Nucleus accumbens (tissue), 56 donors: ENCODE data around the gene SEMA6A.

Experiments used
- DNase-seq, 56 donors: peaks; one replicate each; lab custom pipeline; 2025; lab: John Stamatoyannopoulos, UW

SEMA6A gene

DNA sequence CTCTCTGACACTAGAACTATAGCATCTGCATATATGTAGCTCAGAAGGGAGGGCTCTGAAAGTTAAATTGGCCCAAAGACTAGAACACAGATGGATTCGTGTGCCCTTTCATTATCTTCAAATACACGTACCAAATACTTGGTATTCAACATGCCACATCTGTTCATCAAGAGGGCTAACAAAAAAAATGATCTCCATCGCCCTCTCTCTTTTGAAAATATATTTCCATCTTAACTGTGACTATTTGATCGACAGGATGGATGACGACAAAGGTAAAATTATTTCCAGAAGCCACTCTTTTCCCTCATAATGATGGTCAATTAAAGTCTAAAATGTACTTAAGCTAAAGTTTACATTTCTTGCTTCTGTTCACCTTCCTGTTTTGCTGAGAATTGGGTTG is 77.0 kb downstream of the SEMA6A start:
- no peak for DNase-seq

DNA sequence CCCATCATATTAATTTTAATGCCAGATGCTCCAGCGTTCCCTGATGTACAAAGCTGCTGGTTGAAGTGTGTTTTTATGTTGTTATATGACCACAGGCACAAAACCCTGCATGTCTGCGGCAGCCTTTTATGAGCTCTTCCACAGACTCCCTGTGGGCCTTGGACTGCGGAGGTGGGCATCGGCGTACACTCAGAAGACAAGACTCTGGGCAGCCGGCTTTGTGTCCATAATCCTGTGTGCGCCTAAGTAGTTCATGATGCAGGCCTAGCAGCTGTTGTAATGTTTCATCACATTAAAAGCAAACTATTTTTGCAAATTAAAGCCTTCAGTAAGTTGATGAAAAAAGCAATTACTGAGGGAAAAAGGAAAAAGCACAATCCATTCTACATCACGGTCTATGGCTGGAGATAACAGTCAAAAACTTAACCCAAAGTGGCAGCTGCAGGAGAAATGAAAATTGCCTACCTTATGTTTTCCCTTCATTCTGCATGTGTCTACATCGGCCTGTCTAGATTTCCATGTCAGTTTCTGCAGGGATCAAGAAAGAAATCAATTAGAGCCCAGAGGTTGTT is 78.8 kb downstream of the SEMA6A start:
- DNase-seq: no peak

DNA sequence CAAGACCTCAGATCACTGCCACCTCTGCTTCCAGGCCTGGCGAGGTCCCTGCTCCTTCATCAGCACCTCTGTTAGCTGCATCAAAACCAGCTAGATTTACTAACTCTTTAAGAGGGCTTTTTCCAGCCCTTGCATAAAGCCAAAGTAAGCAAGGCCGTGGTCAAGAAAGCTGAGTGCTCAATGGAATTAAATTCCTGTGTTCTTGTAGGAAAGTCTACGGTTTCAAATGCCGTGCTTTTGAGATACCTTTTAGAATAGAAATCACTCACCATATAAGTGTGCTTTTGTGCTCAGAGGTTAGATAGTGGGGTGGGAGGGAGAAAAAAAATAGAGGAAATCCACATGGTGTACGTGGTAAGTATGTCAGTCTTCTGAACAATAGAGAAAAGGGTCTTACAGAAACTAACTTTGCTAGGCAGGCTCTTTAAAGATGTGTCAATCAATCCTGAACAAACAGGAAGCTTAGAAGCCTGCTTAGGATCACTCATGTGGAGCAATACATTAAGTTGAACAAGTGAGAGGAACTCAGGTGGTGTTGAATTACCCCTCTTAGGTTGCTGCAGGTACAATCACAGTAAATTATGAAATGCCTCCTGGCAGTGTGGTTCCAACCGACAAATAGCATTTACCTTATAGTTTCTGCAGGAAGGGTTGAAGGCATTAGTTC is 79.7 kb downstream of the SEMA6A start:
- DNase-seq: no peak

DNA sequence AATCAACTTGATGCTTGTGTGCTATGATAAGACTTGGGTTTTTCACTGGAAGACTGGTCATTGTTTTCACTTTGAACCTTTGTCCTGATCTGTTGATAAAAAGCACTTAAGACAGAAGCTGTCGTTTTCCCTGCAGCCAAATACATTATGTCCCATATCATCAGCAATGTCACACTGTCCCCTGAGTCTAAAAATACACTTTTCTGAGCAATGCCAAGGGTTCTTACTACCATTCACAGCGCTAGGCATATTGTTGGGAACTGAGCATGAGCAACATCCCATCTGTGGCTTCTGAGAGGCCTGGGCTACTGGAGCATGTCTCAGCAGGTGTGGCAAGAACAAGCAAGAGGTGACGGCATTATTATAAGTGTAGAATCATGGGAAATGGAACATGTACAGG is 81.8 kb downstream of the SEMA6A start:
- DNase-seq: no peak

DNA sequence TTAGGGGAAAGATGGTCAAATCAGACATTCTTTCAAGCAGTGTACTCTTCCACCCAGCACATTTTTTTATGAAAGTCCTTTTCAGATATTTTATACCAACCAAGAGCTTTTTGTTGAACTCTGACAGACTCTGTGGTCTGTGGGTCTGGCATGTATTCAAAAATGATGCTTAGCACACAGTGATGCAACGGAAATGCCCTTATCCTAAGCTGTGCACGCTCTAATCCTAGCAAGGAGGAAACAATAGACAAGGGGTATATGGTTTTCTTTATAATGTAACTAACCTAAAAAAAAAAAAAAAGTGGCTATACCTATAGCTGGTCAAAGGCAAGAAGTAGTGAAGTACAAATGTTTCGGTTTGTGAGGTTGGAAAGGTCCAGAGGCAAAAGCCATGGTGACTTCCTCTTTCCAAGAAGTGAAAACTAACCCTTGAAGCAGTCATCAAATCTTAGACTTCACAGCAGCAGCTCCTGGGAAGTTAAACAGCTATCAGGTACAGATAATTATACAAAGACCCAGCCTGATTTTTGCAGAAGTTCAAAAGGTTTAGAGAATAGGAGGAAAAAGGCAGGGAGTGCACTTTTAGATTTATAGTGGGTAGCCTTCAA is 82.5 kb downstream of the SEMA6A start:
- peak in 3 of 56 donors; percentile 5 to 17 (median 8) for DNase-seq

DNA sequence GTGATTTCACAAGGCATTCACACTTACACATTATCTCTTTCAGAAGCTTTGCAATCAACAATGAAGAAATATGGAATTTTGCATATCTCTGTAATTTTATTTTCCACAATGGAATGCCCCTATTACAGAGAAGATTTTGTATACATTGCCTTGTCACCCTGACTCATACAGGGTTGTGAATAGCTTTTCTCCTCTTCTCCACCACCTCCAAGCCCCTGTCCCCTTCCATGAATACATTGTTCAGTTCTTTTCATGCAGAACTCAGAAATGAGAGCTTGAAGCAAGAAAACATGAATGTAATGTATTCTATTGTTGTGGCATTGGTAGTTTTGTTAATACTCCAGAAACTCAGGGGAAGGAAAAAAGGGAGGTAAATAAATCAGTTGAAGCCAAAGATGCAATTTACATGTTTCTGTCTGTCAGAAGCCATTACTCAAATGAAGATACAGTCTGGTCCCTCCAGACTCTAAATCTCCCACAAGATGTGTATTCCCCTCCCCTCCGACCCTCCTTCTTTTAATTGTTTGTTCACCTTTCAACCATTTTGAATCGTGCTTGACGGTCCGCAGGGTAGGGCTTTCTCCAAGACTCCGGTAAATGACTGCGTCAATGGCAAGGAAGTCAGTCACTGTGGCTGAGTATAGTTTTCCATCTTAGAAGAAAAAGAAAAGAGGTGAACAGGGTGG is 86.1 kb downstream of the SEMA6A start:
- no peak for DNase-seq

DNA sequence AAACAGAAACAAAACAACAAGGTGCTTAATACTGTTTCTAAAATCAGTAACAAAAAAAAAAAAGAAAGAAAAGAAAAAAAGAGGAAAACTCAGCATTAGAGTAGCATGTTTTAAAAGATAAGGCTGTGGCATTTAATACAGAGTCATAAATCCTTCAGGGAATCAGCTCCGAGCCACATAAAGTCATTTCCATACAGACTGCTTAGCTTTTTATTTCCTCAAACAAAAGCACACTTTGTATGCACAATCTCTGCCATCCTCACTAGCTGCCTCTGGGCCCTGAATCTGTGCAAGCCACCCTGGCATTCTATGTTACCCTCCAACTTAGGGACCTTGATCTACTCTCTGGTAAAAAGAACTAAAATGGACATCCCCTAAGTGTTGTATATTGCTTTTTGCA is 87.6 kb downstream of the SEMA6A start:
- peak in 3 of 56 donors; percentile 8 to 20 (median 14) for DNase-seq

DNA sequence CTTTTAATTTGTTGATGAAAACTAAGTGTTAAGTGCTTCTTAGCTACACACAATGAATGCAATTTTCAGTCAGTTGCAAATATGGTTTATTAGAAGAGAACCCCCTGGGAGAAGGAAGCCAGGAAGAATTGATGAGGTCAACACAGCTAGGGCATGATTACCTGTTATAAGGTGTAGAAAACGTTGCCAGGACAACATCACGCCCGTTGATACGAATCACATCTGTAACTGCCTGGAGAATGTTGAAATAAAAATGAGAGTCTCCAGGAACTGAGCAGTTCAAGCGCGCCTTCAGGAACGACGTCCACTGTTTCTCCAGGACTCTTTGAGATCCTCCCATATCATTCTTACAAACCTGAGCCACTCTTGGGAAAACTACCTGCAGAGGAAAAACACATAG is 88.0 kb downstream of the SEMA6A start:
- no peak for DNase-seq

DNA sequence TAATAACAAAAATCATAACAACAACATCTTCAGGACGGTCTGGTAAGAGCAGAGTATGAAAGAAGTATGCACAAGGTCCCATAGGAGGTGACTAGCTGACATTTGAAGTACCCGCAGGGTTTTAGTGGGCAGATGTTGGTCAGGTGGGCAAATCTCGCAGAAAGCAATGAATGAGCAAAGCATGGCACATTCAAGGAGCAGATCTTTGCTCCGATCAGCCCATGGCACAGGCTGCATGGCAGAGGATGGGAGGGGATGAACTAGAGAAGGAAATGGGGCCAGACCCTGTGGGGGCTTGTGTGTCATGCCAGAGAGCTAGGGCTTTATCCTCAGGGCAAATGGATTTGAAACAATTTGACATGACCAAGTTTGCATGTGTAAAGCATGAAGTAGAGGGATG is 90.0 kb downstream of the SEMA6A start:
- no peak for DNase-seq

DNA sequence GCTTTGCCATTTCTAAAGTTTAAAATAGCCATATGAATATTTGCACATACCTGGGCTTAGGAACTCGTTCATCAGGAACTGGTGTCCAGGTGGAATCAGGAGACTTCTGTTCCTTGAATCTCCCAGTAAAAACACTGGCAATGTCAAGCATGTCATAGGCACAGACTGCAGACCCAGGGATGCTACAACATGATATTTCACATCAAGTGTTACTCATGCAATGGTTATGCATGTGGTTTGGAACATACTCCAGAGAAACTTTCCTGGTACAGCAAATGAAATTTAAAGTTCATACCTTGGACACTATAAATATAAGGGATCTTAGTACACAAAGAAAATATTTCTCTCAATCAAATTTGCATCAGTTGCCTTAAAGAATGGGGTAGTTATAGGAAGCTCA is 92.2 kb downstream of the SEMA6A start:
- DNase-seq: no peak

DNA sequence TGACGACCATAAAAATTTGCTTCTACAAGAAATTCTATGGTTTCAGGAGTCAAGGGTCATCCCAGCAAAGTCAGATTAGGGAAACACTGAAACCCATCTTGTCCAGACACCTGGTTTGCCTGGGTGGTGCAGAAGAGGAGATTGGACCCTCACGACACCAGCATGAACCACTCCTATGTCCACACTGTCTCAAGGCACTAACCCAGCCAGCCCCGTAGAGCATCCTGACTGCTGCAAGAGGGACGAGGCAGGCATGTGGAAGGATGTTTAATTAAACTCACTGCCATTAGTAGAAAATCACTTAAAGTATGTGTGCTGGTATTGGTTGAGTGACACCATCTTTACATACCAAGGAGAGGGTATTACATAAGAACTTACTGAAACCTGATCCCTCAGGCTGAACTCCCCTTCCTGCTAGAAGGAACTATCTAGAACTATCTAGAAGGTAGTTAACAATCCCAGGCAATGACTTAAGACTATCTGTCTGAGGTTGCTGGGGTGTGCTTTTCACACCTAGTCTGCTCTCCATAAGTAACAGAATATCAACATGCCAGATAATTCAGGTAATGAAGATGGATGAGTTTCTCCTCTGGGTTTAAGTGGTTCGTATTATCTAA is 93.6 kb downstream of the SEMA6A start:
- no peak for DNase-seq

DNA sequence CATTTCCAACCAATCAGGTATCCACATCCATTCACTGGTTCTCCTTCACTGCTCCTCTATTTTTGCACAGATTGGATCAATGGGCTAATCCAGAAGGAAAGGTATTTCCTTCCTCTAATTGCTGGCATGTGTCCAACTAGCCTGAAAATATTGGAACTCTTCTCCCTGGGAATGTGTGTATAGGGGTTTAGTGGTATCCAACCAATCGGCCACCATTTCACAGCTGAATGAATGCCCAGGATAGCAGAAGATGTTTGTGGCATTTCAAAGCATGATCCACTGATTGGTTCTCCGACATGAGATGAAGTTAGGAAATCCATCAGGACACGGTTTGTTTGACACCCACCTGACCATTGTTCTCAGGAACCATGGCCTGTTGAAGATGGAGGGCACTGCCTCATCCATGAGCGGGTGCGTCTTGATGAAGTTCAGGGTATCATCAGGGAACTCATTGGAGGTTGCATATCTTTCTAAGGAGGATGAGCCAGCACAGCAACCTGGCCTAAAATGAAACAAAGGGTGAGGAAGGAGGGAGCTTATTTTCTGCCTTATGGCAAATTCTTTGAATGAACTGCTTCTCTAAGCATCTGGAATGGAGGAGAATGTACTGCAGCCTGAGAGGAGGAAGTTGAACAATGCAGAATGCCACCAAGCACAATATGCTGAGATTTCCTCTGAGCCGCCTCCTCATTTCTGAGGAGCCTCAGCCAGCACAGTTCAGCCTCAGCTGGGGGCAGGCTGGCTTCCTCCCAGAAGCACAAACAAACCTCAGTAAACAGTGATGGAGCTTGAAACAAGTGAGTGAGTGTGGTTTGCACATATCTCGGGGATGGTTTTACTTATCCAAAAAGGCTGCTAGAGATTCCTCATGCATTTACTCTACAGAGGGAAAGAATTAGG is 94.6 kb downstream of the SEMA6A start:
- DNase-seq: no peak

DNA sequence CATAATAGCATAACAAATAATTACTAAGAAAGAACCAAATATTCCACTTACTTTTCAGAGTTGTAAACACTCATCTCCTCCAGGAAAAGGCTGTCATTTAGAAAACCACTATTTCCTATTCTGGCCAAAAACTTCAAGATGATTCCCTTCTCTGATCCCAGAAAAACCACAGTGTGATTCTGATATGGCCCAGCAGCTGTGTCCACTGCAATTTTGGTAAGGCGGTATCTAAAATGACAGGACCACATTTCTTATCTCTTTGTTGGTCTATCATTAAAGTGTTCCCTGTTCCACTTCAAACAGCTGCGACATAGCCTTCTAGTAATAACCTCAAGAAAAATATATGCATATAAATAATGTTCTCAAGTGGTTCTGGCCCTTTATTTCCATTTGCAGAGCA is 96.1 kb downstream of the SEMA6A start:
- no peak for DNase-seq

DNA sequence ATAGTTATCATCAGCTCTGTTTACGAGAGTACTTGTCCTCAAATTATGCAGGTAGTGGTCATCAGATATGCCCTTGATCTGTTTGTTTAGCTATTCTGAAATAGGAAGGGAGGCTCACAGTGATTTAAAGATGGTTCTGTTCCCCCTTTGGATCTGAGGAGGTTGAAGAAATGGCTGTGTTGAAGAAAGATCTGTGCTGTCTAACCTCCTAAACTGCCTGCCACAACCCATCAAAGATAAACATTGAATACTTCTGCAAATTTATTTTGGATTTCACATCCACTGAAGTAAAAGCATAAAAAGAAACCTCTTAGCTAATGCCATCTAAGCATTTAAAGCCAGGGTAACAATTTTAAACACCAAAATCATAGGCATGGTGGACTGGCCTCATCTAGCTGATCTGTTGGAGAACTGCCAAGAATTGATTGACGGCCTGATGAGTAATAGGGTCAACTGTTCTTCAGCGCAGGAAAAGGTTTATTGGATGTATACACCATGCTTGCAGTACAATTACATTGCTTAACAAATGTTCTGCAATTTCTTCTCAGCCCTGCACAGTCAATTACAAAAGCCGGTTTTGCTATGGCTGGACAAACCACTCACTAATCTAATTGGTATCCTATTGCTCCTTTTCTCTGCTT is 97.6 kb downstream of the SEMA6A start:
- no peak for DNase-seq

DNA sequence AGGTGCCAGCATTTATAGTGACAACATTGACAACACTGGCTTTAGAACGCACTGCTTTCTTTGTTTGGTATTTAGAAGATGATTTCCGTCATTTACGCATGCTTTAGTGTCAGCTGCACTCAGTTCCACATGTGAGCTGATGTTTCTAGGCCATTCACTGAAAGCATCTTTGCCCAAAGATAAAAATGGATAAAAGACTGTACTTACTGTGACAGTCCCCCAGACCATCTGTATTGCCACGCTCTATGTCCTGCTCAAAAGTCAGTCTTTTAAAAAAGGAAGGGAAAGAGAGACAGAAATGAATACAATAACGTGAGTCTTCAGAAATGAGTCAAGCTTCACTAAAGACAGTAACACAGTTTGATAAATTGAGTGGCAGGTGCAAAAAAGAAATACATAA is 99.3 kb downstream of the SEMA6A start:
- DNase-seq: no peak

DNA sequence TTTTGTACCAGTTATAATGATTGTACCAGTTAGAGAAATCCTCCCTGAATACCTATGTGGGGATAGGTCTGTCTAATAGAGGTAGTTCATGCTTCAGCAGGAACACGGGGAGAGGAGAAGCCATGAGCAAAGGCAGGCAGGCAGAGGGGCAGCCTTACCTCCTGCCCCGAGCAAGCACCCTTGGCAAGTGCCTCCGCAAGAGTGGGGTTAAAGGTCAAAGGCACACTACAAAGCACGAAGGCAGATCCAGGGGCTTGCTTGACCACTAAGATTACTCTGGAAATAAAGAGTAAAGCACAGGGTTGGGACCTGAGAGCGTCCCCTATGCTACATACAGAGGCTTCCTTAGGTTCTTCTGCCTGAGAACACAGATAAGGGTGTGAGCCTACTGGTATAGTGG is 100.9 kb downstream of the SEMA6A start:
- no peak for DNase-seq

DNA sequence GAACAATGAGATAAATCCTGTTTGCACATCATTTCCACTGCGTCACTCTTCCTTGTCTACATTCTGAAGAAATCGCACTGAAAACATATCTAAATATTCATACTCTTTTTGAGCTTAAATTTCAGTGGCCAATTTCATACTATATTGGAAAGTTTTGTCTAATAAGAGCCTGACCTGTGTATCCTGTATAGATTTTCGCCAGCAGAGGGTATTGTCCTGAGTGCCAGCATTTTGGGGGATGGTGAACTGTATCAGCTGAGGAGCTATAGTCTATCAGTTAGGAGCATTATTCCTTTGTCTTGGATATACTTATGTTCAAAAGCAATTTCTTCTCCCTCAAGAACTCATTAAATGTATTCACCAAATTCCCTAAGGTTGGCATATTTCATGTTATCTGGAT is 102.3 kb downstream of the SEMA6A start:
- DNase-seq: no peak

DNA sequence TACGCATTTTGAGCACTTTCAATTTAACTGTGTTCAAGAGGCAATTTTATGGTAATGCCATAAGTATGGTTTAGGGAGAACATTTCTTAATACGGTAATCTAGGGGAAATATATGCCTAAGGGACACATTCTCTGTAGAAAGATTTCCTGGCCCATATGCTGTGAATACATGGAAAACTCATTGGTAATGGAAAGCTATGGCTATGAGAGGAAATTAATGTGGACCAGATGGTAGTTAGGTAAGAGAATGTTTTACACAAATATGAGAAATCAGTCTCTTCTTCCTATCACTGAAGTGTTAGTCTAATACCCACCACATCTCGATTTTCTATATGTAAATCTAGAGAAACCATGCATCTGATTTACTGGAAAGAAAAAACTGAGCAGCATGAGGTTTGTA is 105.0 kb downstream of the SEMA6A start:
- DNase-seq: no peak

DNA sequence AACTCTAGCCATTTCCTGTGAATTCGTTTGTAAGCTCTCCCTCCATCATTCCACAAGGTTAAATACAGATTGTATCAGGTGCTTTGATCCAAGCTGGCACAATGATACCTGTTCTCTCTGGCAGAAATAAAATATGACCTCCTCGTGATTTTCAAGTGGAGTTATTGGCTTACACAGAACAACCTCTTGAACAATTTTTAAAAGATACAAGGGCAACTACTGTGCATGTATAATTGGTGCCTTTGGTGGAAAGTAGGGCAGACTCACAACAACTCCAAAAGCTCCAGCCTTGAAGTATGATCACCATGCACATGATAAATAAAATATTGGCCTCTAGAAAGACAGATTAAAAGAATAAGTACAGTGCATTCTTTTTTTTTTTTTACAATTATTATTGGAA is 106.0 kb downstream of the SEMA6A start:
- no peak for DNase-seq

DNA sequence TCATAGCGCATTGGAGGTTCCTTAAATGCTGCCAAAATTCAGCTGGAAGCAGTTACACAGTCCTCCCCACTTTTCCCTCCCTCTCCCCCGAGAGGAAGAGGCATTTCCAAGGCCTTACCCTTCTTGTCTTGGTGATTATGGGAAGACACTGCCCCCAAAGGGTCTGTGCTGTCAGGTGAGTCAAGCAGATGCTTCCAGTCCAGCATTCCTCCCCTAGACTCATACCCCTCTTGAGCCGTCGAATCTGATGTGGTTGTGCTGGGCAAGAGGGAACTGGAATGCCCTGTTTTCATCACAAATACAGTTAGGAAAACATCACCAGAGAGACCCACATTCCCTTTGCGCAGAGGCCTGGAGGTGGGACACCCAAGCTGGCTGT is 107.2 kb downstream of the SEMA6A start:
- no peak for DNase-seq
